A673 (cell line): ENCODE data around the gene ATG101. TPM values are rescaled to one million over a fixed set of nuclear protein-coding genes. Genes with fewer than 3 reads are reported as not detected.

Source experiments
- BruUV-seq: library from RNA; stranded (reverse); fragments of 400-500 nt; replicated peaks from 2 replicates; lab custom pipeline; 2021; lab: Mats Ljungman, UMichigan
- CTCF ChIA-PET: fragments of 300-600 bp; sonication (Branson Sonifier 250); formaldehyde crosslinking; loops from one replicate; lab custom pipeline; 2022; ENCODE audit warnings: antibody characterized with exemption; lab: Charles Lee
- POLR2A ChIA-PET: fragments of 300-600 bp; sonication (Branson Sonifier 250); formaldehyde crosslinking; loops from one replicate; lab custom pipeline; 2022; ENCODE audit warnings: antibody characterized with exemption; ENCODE audit not compliant: low non-redundant PET; lab: Charles Lee
- DNase-seq: peaks from one replicate; pipeline ENCODE4 v3.0.0-alpha.2; 2015; ENCODE audit warnings: low spot score
- H3K27ac ChIP-seq: fragments of 200-600 bp; sonication (generic); 2 replicates; pipeline ENCODE4 v1.5.1; 2016; ENCODE audit warnings: mixed run types, low read depth, mild to moderate bottlenecking, mixed read lengths, antibody characterized with exemption, low read length; ENCODE audit not compliant: poor library complexity, severe bottlenecking
- H3K27me3 ChIP-seq: fragments of 200-600 bp; sonication (generic); replicated peaks from 2 replicates; pipeline ENCODE4 v1.6.1; 2017; ENCODE audit warnings: mixed run types, low read depth, mild to moderate bottlenecking, mixed read lengths, antibody characterized with exemption, low read length; ENCODE audit not compliant: insufficient read depth, poor library complexity
- H3K36me3 ChIP-seq: fragments of 200-600 bp; sonication (generic); 2 replicates; pipeline ENCODE4 v1.6.1; 2016; ENCODE audit warnings: mixed run types, mild to moderate bottlenecking, mixed read lengths, antibody characterized with exemption, low read length; ENCODE audit not compliant: insufficient read depth, poor library complexity, severe bottlenecking
- H3K4me1 ChIP-seq: fragments of 200-600 bp; sonication (generic); 2 replicates; pipeline ENCODE4 v1.6.1; 2017; ENCODE audit warnings: mixed run types, mild to moderate bottlenecking, mixed read lengths, antibody characterized with exemption, low read length; ENCODE audit not compliant: insufficient read depth, poor library complexity, severe bottlenecking
- H3K4me3 ChIP-seq: fragments of 200-600 bp; sonication (generic); 2 replicates; pipeline ENCODE4 v1.5.1; 2016; ENCODE audit warnings: low read depth, mixed run types, mild to moderate bottlenecking, mixed read lengths, low read length; ENCODE audit not compliant: poor library complexity, severe bottlenecking
- H3K9me3 ChIP-seq: fragments of 200-600 bp; sonication (generic); 2 replicates; pipeline ENCODE4 v1.6.1; 2016; ENCODE audit warnings: mixed run types, low read depth, mild to moderate bottlenecking, mixed read lengths, antibody characterized with exemption, low read length; ENCODE audit not compliant: poor library complexity, severe bottlenecking
- EZH2 ChIP-seq: fragments of 200-600 bp; sonication (generic); IDR thresholded peaks from 2 replicates; pipeline ENCODE4 v1.6.1; 2017; ENCODE audit warnings: borderline replicate concordance, low read depth, mild to moderate bottlenecking, mixed read lengths, antibody characterized with exemption, low read length; ENCODE audit not compliant: poor library complexity, severe bottlenecking
- intact Hi-C: fragments of 100-400 bp; cut with micrococcal nuclease; formaldehyde crosslinking; loops from one replicate; pipeline ENCODE4 v1.10.0; 2022; ENCODE audit not compliant: unreplicated experiment
- total RNA-seq: library from RNA; stranded (reverse); gene quantifications from 2 replicates; pipeline ENCODE4 v1.2.3, GENCODE V29; 2021
- TF ChIP-seq, protein P1 (sequence below): fragments of 300-800, 200-600 bp; sonication (generic); conservative IDR thresholded peaks from 2 replicates; pipeline ENCODE4 v1.5.1; 2017; ENCODE audit warnings: low read depth, mild to moderate bottlenecking, antibody characterized with exemption, low read length, moderate library complexity, mixed read lengths

The ATG101 gene
- total RNA-seq, 1 experiment from 2014 or later, result 52.0 TPM

DNA sequence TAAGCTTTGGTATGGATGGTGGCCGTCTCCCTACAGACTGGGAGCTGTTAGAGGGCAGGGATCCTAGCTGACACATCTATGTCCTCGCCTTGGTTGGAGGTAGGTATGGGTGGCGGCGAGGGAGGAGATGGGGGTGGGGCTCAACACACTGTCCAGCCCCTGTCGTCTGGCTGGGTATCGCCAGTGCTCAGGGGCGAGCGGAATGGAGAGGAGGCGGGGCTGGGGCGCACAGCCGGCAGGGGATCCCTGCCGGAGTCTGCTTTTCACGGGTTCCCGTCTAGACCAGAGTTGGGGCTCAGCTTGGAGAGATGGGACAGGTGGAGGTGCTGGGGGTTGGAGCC is 47.0 kb upstream of the ATG101 start:
- Histone ChIP-seq H3K27ac (no peak overlapping the region), H3K36me3 (no peaks in the 10 kb centered on the region), H3K4me3 (peak overlapping the region; percentile 60), H3K9me3 (no peaks in the 10 kb centered on the region), H3K27me3 (no peaks in the 10 kb centered on the region), H3K4me1 (peaks cover 19% of the 10 kb centered on the region)
- POLR2A ChIA-PET, result interaction anchor here (0.7 kb wide), 1 partner anchor 16 kb away, joined by 7 read pairs; no protein-coding TSS in a partner anchor
- DNase-seq, result no peak
- BruUV-seq, result no TSS peak
- TF ChIP-seq, protein P1, sequence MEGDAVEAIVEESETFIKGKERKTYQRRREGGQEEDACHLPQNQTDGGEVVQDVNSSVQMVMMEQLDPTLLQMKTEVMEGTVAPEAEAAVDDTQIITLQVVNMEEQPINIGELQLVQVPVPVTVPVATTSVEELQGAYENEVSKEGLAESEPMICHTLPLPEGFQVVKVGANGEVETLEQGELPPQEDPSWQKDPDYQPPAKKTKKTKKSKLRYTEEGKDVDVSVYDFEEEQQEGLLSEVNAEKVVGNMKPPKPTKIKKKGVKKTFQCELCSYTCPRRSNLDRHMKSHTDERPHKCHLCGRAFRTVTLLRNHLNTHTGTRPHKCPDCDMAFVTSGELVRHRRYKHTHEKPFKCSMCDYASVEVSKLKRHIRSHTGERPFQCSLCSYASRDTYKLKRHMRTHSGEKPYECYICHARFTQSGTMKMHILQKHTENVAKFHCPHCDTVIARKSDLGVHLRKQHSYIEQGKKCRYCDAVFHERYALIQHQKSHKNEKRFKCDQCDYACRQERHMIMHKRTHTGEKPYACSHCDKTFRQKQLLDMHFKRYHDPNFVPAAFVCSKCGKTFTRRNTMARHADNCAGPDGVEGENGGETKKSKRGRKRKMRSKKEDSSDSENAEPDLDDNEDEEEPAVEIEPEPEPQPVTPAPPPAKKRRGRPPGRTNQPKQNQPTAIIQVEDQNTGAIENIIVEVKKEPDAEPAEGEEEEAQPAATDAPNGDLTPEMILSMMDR, result no peak
- no peak for TF ChIP-seq EZH2
- CTCF ChIA-PET, result interaction anchor here (0.7 to 5.5 kb wide), 11 partner anchors 9 to 128 kb away, joined by 3 to 38 read pairs (median 4); partner anchors contain the start of gene TAMALIN
- intact Hi-C loops, result loop anchor here (1.0 kb wide), 2 partner anchors 18 to 30 kb away; no protein-coding TSS in a partner anchor

DNA sequence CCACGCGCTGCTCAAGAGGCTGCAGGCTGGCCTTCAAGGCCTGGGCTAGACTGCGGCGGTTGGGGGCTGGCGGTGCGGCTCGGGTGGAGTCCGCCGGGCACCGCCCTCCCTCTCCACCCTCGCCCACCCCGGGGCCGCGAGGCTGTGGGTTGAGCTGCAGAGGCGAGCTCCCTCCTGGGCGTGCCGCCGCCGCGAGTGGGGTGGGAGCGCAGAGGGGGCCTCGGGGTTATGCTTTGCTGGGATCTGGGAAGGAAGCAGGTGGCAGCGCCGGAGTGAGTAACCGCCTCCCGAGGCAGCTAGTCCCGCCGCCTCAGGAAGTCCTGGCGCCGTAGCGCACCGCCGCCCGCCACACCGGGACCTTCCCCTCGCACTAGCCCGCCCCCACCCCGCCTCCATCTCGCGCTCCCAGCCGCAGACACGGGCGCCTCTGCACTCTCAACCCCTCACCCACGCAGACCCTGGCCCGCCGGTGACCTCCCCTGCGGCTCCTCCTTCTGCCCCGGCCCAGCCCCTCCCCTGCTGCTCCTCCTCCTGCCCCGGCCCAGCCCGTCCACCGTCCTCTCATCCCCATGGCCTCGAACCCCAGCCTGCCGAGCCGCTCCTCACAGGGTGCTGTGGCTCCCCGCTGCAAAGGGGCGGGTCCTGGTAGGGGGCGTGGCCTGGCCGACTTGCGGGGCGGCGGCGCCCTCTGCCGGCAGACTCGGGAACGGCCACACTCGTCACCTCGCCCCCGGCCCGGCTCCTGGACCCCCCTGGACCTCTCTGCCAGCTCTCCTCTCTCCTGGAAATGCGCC is 46.4 kb upstream of the ATG101 start:
- ChIA-PET CTCF (interaction anchor here (0.5 to 5.5 kb wide), 13 partner anchors 9 to 130 kb away, joined by 3 to 38 read pairs (median 4); partner anchors contain the start of gene TAMALIN), POLR2A (no interaction called here)
- Histone ChIP-seq H3K9me3 (no peaks in the 10 kb centered on the region), H3K4me1 (peaks cover 19% of the 10 kb centered on the region), H3K27ac (peak overlapping the region; percentile 44), H3K27me3 (no peaks in the 10 kb centered on the region), H3K36me3 (no peaks in the 10 kb centered on the region), H3K4me3 (peak overlapping the region; percentile 60)
- DNase-seq, result peak; percentile 86
- no TSS peak for BruUV-seq
- no peak for TF ChIP-seq EZH2
- TF ChIP-seq, protein P1, result peak; percentile 99
- intact Hi-C loops, result loop anchor here (1.0 kb wide), 2 partner anchors 18 to 30 kb away; no protein-coding TSS in a partner anchor

DNA sequence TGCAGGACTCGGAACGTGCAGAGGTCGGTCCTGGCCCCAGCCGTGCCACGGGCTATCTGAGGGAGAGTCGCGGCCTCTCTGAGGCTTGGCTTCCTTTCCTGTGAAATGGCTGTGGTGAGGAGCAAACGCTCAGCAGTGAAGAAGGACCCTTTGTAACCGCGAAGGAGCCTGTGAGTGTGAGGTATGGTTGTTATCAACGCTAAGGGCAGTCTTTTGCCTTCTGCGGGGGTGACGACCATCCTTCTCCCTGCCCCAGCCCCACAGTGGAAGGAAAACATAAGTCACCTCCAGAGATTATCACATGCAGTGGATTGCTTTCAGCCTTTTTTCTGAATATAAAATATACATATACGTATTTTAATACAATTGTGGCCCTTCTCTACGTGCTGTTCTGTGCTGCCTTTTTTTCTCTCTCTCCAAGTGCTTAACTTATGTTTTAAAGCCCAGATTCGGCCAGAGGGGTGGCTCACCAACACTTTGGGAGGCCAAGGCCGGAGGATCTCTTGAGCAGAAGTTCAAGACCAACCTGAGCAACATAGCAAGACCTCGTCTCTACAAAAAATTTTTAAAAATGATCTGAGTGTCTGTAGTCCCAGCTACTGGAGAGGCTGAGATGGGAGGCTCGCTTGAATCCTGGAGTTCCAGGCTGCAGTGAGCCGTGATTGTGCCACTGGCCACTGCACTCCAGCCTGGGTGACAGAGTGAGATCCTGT is 45.6 kb upstream of the ATG101 start:
- POLR2A ChIA-PET, result no interaction called here
- Histone ChIP-seq H3K4me3 (peak overlapping the region; percentile 60), H3K36me3 (no peaks in the 10 kb centered on the region), H3K9me3 (no peaks in the 10 kb centered on the region), H3K4me1 (peaks cover 22% of the 10 kb centered on the region), H3K27me3 (no peaks in the 10 kb centered on the region), H3K27ac (peak overlapping the region; percentile 44)
- BruUV-seq, result no TSS peak
- intact Hi-C loops, result loop anchor here (1.0 to 2.0 kb wide), 3 partner anchors 19 to 129 kb away; no protein-coding TSS in a partner anchor
- TF ChIP-seq, protein P1, result no peak; the same call in 1 of the 2 replicates
- TF ChIP-seq EZH2, result no peak
- CTCF ChIA-PET, result interaction anchor here (0.8 to 5.5 kb wide), 12 partner anchors 9 to 130 kb away, joined by 3 to 46 read pairs (median 8); partner anchors contain the start of genes SMIM41 and TAMALIN
- DNase-seq, result no peak
